ENCODE data around the gene CD276.

CD276 gene

DNA sequence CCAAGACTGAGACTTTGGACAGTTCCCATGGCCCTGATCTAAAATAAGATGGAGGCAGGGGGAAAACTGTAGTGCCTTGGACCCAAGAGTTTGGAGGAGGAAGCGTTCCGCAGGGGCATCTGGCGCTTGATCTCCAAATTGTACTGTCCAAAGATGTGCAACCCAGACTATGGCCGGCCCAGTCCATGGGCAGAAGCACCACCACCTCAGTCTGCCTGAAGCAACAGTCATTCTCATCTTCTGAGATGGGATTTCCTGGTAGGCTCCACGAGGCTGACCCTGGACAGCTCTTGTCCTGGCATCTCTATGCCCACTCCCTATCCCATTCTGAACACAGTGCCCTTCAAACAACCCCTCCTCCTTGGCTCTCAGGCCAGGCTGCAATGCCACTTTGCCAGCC lies 65.3 kb downstream of the CD276 start:
- DNase-seq, result no peak

DNA sequence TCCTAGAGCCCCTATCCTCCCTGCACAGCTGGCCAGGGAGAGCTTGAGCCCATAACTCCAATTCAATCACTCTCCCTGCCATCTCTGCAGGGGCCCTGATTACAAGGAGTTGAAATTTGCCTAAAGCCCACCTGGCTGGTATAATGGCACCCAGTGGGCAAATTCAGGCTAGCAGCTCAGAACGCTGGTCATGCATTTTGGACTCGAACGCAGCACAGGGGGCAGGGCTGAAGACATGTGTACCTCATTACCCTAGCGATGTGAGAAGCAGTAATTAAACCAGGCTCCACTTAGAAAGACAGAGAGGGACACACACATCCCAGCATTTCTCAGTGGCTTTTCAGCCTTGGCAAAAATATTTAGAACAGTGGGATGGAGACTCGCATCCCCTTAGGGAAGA lies 65.8 kb downstream of the CD276 start:
- DNase-seq, result no peak

DNA sequence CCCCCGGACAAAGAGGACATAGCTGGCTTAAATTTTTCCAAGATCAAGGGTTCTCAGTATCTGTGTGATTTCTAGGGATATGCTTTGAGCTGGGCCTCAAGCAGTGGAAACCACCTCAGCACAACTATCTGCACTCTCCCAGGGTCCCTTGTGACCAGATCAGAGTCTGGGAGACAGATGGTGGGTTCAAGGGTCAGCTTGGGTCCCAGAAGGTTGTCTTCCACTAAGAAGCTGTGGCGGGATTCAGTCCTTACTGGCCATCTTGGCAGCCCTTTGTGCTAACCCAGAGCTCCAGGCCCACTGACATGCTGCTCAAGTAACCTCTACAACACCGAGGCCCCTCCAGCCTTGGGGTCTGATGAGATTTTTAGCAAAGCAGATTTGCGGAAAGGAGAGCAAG lies 66.3 kb downstream of the CD276 start:
- DNase-seq, result no peak

DNA sequence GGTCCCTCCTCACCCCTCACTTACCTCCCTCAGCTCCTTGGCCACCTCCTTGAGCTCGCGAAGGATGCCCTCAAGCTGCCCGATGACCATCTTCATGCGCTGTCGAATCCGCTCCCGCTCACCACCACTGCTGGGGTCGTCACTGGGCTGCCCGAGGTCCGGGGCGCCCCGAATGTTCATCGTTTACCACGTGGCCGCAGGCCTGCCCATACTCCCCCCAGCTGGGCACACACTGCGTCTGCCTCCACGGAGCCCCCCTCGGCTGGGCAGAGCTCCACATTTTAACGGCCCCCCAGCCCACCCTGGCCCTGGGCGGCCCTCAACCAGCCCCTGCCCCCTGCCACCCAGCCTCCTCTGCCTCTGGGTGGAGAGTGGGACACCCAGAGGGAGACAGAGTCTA lies 66.8 kb downstream of the CD276 start:
- no peak for DNase-seq

DNA sequence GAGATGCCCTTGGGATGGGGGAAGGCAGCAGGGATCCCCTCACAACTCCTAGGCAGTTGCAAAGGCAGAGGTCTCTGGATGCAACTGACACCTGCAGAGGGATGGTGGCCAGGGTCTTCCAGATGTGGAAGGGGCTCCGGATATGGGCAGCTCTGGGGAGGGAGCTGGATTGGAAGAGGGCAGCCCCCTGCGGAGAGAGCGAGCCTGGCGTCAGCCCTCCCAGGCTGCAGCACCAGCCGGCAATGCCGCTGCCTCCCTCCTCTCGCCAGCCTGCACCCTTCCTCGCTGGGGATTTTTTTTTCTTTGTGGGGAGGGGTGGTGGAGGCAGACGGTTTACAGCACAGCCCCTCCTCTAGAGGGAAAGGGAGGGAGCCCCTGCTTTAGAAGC lies 67.3 kb downstream of the CD276 start:
- no peak for DNase-seq

DNA sequence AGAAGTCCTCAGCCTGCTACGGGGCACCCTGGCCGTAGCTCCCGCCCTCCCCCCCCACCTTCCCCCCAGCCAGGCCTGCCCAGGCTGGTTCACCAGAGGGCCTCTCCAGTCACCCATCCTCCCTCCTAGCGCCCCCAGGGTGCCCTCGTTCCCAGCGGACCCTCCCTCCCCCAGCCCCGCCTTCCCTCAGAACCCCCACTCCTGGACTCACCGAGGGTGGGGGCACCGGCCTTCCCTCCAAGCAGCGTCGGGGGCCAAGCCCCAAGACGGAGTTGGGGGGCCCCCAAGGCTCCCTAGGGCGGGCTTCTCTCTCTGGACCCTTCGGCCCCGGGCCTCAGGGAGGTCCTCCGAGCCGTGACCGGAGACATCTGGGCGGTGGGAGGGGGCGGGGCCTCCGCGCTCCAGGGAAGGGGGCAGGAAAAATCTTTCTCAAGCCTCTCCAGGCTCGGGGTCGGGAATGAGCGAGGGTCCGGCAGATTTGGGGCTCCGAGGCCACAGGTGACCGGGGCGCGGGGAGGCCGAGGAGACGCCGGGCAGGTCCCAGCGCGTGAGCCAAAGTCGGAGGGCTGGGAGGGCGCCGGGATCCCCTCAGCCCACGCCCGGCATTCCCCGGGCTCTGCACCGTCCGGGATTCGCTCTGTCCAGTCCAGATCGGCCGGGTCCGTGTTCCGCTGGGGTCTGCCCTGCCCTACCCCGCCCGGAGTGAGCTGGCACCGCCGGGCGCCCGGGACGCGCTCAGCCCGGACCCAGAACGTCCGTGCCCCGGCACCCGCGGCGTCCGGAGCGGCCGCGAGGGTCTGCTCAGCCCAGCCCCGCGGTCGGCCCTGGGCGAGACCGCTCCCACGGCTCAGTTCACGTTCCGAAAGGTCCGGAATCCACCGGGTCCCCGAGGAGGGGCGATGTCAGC lies 68.0 kb downstream of the CD276 start:
- no peak for DNase-seq

DNA sequence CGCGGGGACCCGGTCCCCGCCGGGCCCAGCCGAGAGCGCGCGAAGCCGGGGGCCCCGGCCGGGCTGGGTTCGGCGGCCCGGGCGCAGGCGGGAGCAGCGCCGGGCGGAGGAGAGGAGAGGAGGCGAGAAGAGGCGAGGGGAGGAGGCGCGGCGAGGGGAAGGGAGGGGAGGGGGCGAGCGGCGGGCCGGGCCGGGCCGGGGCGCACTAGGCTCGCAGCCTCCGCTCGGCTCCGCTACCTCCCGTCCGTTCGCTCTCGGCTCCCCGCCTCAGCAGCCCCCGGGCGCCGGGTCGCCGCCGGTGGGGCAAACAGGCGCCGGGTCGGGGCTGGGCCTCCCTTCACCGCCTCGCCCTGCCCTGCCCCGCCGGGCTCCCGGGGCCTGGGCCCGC lies 68.6 kb downstream of the CD276 start:
- no peak for DNase-seq

DNA sequence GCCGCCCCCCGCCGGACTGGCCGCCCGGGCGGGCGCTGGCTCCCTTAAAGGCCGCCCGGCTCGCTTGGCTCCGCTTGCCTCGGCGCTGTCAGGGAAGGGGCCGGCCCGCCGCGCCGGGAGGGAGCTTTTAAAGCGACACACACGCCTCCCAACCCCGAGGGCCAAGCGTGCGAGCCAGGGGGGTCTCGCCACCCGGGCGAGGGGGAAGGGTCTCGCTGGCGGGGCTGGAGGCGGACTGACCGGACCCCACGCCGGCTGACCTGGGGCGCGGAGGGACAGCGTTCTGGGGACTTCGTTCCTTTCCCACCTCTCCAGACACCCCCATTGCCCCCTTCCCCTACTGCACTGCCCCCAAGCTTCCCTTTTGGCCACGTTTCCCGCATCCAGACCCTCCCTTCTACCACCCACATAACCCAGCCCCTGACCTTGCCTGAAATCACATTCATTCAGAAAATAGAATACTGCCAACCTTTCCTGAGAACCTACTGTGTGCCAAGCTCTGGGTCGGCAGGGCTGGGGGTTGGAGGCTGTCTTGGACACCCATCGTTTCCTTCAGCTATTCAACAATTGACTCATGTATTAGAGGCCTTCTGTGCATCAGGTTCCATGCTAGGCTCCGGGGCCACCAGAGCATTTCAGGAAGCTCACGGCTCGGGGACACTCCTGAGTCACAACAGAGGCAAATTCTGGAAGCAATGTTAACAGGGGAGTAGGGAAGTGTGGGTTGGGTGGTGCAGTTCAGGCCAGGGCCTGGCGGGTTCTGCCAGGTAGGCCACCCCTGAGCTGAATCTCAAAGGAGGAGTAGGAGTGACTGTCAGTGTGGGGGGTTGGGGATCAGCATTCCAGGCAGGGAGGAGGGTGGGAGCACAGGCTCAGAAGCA lies 69.3 kb downstream of the CD276 start, which contains the start of gene INSYN1:
TSS of gene INSYN1 (minus strand) at position 102 of the 881 bp plus-strand sequence. CDS start 2,221 bp downstream, outside the sequence.
- no peak for DNase-seq

DNA sequence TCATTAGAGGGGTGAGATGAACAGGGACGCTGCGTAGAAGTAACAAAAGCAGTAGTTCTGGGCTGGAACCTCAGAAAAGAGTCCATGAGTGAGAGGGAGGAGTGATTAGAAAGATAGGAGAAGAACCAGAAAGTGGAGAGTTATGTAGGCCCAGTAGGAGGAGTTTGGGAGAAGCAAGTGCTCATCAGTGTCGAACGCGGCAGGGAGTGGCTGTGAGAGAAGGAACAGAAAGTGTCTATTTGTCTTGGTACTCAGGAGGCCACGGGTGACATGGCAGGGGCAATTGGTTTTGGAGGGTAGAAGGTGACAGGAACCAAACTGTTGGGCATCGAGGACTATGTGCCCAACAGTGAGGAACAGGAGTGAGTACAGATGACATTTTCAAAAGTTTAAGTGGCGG lies 70.3 kb downstream of the CD276 start:
- DNase-seq, result no peak

DNA sequence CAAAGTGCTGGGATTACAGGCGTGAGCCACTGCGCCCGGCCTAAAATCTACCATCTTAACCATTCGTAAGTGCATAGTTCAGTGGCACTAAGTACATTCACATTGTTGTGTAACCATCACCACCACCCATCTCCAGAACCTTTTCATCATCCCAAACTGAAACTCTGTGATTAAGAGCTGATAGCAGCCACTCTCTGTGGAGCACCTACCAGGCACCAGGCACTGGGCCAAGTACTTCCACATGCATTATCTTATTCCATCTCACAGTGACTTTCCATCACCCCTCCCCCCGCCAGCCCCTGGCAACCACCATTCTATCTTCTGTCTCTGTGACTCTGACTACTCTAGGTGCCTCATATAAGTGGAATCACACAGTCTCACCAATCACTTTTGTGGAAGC lies 71.3 kb downstream of the CD276 start:
- no peak for DNase-seq

DNA sequence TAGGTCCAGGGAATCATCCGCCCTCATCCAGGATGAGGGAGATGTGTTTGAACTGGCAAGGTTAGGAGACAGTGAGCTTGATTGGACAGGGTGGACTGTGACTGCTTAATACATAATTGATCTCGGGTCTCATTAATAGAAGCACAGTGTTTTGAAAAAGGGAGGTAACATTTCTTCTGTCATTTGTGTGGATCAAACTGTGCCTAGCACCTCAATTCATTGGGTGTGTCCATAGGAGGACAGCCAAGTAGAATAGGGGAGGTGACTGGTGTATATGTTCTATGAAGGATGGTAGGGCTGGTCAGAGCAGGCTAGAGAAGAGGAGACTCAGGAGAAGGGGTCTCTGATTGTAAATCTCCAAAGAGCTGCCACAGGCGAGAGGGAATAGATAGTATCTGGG lies 71.8 kb downstream of the CD276 start:
- no peak for DNase-seq

DNA sequence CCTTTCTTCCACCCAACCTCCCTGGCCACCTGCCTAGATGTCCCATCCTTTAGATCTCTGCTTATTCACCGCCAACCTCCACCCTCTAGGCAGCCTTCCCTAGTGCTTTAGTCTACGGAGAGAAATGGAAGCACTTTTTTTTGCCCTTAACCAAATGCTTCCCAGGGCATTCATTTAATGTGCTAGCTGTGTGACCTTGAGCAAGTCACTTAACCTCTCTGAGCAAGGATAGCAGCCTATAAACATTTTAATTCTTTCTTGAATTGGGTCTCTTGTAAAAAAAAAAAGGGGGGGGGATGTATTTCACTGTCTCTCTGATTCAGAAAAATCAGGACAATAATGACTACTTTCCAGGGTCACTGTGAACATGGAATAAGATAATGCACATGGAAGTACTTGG lies 72.2 kb downstream of the CD276 start:
- no peak for DNase-seq

DNA sequence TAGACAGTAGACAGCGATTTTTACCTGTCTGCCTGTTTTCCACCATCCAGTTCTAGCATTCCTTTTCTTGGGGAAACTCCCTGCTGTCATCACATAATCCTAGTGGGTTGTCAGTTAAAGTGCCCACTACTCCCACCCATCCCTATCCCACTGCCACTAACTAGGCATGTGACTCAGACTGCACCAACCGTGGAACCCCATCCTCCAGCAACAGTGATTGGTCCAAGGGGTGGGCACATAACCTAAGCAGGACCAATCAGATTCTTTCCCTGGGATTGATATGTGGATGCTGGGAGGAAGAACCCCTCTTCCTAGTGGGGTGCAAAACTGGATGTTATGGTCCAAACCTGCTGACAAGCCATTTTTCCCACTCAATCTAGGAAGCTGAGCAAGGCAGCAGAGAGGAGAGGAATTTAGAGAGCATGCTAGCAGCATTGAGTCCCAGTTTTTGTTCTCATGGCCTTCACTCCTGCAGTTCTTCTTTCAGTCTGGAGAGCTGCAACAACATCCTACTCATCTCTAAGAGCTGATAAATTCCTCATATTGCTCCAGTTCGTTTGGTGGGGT lies 72.8 kb downstream of the CD276 start:
- DNase-seq, result no peak

DNA sequence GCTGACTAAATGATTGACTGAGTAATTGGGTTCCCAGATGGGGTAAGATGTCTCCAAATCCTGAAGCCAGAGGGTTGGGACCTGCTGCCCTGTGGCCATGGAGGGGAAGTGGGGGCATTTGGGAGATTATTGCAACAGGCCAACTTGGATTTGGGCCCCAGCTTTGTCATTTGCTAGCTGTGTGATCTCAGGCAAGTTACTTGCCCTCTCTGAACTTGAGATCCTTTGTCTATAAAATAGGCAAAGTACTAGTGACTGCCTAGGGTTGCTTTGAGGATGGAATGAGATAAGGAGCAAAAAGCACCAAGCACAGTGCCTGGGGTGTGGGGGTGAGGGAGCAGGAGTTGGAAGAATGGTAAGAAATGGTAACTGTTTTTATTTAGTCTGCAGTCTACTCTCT lies 73.4 kb downstream of the CD276 start:
- DNase-seq, result no peak

DNA sequence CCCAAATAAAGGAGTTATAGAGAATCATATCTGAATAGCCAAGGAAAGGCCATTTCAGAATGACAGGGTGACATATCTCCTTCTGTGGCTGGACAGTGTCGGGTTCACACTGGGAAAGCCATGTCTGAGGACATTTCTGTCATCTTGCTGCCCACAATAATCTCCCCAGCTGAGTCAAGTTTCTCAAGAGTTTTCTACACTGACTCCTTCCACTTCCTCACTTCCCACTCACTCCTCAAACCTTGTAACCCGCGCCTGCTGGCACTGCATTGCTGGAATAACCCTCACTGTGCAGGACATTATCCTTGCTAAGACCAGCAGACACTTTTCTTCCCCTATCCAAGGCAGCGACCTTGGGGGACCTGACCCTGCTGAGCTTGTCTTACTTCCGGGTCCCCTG lies 74.3 kb downstream of the CD276 start:
- no peak for DNase-seq

DNA sequence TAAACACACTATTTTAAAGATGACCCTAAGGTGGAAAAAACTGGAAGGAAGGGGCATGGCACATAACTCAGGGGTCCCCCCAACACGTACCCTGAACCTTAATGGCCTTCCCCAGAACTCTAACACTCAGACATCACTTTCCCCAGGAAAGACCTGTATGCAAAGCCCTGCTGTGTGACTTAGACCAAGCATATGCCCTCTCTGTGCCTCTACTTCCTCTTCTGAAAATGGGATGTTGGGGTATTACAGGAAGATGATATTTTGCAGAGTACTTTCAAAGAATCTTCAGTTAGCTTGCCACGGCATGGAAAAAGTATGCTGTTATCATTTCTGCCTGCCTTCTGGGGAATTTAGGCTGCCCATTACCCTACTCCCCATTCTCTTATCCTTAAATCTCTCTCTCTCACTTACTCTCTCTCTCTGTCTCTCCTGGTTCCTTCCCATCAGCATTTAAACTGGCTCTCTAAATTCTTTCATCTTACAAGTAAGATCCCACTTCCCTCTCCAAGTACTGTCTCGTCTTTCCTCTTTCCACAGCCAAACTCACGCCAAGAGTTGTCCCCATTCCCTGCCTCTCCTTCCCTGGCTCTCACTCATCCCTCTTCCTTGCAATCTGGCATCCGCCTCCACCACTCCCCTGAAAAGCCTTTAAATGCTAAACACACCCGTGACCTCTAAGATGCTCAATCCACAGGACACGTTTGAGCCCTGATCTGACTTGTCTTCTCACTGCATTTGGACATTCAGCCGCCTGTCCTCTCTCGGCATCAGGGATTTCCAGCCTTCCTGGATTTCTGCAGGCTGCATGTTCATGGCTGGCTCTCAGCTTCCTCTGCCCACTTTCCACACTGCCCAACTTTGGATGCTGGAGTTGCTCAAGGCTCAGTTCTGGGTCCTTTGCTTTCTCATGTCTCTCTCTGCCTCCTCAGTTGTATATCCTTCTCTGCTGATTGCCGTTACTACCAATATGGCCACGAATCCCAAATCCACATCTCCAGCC lies 76.4 kb downstream of the CD276 start:
- no peak for DNase-seq

DNA sequence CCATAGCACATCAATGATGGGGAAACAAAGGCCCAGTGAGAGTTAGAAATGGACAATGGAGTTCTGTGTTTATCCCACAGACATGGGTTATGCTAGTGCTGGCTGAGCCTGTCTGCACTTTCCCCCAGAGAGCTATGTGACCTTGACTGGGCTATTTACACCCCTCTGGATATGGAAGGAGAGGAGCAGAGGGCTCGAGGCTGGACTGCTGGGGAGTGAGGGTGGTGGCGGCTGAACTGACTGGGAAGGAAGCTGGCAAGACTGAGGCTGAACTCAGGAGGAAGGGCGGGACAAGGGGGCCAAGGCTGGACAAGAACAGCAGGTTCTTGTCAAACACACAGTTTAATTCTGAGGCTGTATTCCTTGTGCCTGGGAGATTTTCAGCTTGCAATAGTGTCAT lies 79.7 kb downstream of the CD276 start:
- DNase-seq, result no peak

Data from activated naive CD4-positive, alpha-beta T cell treated with Interleukin-2 at 50 U/mL for 16 hours (primary cell).